PFSK-1 (cell line): ENCODE results near the gene HDAC4.

ENCODE experiments used
- FOXP2 ChIP-seq: optimal IDR thresholded peaks from 2 replicates; pipeline ENCODE3; 2011; ENCODE audit warnings: borderline replicate concordance, control low read depth, inconsistent platforms; ENCODE audit not compliant: insufficient read depth; ENCODE audit errors: extremely low read length, extremely low read depth
- POLR2AphosphoS5 ChIP-seq: IDR thresholded peaks from 2 replicates; pipeline ENCODE4 v1.6.1; 2012; ENCODE audit warnings: low read depth, mild to moderate bottlenecking, control low read depth, low read length, moderate library complexity
- REST ChIP-seq, 2 experiments: IDR thresholded peaks; 2 replicates each; pipeline versions ENCODE4 v1.6.1 to v1.8.0; 2011 to 2012; ENCODE audit warnings: low read depth in 2 of 2, low read length in 2 of 2, control low read depth in 1 of 2, inconsistent platforms in 1 of 2, mild to moderate bottlenecking in 1 of 2, moderate library complexity in 1 of 2; ENCODE audit not compliant: insufficient read depth in 1 of 2
- SIN3A ChIP-seq: IDR thresholded peaks from 2 replicates; pipeline ENCODE4 v1.6.1; 2012; ENCODE audit warnings: mild to moderate bottlenecking, low read length, moderate library complexity, borderline replicate concordance; ENCODE audit not compliant: insufficient read depth

GRCh38 chr2:239344857-239345216 is 56.0 kb downstream of the HDAC4 start:
- TF ChIP-seq POLR2AphosphoS5: no peak
- no peak for TF ChIP-seq REST (IDR thresholded peaks at IDR 0.05; ENCODE audit: insufficient read depth in 1 of 2, low read depth in 2 of 2, low read length in 2 of 2)
- no peak for TF ChIP-seq FOXP2
- TF ChIP-seq SIN3A: no peak
